GM18507 (cell line): ENCODE data around the gene PEX11B.

Experiments used
- DNase-seq: peaks from one replicate; pipeline ENCODE4 v3.0.0; 2011; ENCODE audit warnings: low read depth; ENCODE audit not compliant: insufficient read length; ENCODE audit errors: extremely low spot score
- FAIRE-seq: peaks from 2 replicates; lab custom pipeline; 2011; peaks lifted over from hg19 to GRCh38; lab: Jason Lieb, UNC

The PEX11B gene

DNA sequence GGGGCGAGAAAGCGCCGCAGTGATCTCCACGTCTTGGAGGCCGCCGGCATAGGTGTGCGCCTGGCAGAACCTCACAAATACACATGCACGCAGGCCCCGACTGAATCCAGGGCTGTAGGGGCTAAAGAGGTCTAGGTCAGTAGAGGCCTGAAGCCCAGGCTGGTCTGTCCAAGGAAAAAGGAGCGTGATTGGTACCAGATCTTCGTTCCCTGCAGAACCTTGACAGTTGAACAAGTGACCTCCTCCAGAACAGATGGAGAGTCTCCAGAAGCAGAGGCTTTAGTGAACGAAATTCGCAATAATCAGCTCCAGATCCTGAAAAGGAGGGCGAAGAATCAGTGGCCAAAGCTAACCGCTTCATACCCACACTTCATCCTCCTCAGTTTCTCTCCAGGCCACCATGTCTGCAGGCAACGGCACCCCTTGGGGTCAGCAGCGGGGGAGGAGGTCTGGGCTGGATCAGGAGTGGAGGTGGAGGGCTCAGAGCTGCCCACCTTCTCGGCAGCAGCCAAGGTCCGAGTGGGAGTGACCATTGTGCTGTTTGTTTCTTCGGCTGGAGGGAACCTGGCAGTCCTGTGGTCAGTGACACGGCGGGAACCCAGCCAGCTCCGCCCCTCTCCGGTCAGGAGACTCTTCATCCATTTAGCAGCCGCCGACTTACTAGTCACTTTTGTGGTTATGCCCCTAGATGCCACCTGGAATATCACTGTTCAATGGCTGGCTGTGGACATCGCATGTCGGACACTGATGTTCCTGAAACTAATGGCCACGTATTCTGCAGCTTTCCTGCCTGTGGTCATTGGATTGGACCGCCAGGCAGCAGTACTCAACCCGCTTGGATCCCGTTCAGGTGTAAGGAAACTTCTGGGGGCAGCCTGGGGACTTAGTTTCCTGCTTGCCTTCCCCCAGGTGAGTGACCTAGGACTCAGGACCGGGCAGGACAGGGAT is 749 bp upstream of the PEX11B start:
- DNase-seq = no peak
- no peak for FAIRE-seq

DNA sequence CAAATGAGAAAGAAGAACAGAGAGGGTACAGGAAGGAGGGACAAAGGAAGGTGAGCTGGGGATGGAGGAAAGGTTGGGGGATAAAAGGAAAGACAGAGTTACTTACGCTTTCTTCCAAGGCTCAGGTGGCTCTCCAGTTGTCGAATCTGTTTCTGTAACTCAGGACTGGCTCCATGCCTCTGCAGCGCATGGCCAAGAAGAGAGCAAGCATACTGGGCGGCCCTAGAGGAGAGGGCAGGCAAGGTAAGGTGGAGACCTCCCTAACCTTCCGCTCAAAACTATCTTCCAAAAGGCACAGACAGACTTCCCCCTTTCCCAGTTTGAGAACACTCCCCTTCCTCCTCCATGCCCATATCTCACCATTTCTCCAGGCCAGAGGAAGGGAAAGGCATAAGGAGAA is 922 bp downstream of the PEX11B start:
- DNase-seq (no peak), FAIRE-seq (no peak)

- DNase-seq (no peak), FAIRE-seq (no peak)
Observed at GRCh38 chr1:145916745-145917144, 1.8 kb downstream of the PEX11B start.

GRCh38 chr1:145912128-145912641 is 6.3 kb downstream of the PEX11B start:
- FAIRE-seq (no peak), DNase-seq (no peak)

- DNase-seq (no peak), FAIRE-seq (no peak)
Observed at GRCh38 chr1:145908653-145909052, 9.9 kb downstream of the PEX11B start.

DNA sequence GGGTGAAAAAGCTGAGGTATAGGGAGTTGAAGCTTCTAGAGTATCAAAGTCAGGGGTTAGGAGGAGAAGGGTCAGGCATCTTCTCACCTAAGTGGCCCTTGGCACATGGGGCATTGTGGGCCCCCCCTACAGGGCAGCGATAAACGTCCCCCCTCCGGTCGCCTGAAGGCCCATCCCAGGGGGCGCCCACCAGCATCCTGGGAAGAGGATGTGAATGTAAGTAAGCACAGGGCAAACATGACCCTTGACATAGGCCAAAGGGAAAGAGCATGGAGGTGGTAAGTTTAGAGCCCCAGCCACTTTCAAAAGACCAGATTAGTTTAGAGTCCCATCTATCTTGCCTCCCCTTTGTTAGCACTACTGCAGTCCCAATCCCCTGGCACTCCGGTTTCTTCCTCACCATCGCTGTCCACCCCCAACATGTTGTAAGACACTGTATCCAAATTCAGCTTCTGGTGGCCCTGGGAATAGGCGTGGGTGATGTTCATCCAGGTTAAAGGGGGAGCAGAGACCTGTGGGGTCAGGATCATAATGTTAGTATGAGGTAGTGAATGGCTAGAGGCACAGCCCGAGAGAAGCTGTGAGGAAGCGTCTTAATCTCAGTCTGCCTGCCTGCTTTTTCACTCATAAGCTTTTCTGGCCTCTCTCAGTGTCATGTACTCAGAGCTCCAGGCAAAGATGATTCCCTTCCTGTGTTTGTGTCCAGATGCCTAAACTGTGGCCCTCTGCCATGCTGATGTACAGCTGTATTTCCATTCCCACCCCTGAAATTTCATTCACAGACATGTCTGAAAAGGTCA is 11.4 kb downstream of the PEX11B start:
- DNase-seq (no peak), FAIRE-seq (no peak)

DNA sequence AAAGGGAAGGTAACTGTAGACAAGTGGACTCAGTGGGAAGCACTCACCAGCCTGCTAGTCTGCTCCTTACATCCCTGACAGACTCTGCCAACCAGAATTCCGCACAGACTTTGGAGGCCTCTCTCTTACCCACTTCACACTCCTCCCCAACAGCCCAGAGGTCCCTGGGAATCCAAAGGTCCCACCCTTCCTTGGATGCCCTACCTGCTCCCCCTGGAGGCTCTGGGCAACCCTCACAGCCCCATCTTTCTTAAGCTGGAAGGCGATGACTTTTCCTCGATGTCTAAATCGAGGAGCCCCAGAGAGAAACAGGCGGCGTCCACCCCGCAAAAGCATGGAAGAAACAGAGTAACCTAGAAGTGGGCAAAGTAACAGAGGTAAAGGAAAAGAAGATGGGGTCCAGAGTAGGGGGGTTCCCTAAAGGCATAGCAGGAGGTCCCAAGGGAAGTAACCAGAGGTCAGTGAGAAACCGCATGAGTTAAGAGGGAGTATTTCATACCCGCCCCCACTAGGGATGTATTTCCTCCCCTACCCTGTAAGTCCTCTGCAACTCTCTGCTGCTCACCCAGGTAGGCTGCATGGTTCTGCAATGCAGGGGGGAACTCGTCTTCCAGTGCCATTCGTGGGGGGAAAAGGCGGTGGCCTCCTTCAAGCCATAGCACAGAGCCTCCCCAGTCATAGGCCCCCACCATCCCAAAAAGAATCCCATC is 17.1 kb downstream of the PEX11B start:
- FAIRE-seq (no peak), DNase-seq (no peak)

GRCh38 chr1:145898756-145899155 is 19.8 kb downstream of the PEX11B start:
- no peak for FAIRE-seq
- DNase-seq = no peak

DNA sequence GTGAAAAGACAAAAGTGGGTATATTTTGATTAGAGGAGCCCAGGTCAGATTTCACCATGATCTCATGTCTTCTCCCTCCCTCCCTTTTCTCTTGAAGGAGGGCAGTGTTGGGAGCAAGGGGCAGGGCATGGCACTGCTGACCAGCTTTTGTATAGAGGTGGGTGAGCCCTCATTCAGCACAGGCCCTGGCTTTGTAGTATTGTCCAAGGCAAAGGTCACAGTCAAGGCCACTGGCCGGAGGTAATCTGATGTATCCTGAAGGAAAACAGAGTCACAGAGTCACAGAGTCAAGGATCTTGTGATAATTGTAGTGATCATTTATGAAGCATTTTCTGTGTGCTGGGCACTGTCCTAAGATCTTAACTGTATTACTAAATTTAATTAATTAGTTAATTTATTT is 20.5 kb downstream of the PEX11B start:
- no peak for DNase-seq
- no peak for FAIRE-seq

- DNase-seq (no peak), FAIRE-seq (no peak)
Observed at GRCh38 chr1:145895471-145895870, 23.0 kb downstream of the PEX11B start.

GRCh38 chr1:145893306-145894055 is 25.0 kb downstream of the PEX11B start:
- DNase-seq (no peak), FAIRE-seq (no peak)

- no peak for DNase-seq
- no peak for FAIRE-seq
Observed at GRCh38 chr1:145892486-145893087, 25.9 kb downstream of the PEX11B start.

- DNase-seq (peak; percentile 47), FAIRE-seq (peak; percentile 38)
Observed at GRCh38 chr1:145891587-145892485, 26.7 kb downstream of the PEX11B start.

- DNase-seq (no peak), FAIRE-seq (no peak)
Observed at GRCh38 chr1:145891143-145891542, 27.4 kb downstream of the PEX11B start.

- FAIRE-seq = no peak
Observed at GRCh38 chr1:145889722-145890121, 28.8 kb downstream of the PEX11B start.

GRCh38 chr1:145887631-145888030 is 30.9 kb downstream of the PEX11B start:
- DNase-seq (no peak), FAIRE-seq (no peak)

More at GRCh38 chr1:145889722-145890121, 28.8 kb downstream of the PEX11B start:
- no peak for DNase-seq

- FAIRE-seq = no peak
- DNase-seq = no peak
Observed at GRCh38 chr1:145886816-145887215, 31.7 kb downstream of the PEX11B start.

- FAIRE-seq (no peak), DNase-seq (no peak)
Observed at GRCh38 chr1:145886390-145886789, 32.1 kb downstream of the PEX11B start.
